WTC11 (cell line): ENCODE results near the gene SUCLA2.

Source experiments
- FOXJ3 ChIP-seq: sonication (generic); formaldehyde crosslinking; IDR thresholded peaks from 2 replicates; pipeline ENCODE4 v1.9.0; 2021; ENCODE audit warnings: missing genetic modification reagents, mild to moderate bottlenecking, borderline replicate concordance
- NFE2L1 ChIP-seq: sonication (generic); formaldehyde crosslinking; IDR thresholded peaks from 2 replicates; pipeline ENCODE4 v1.8.1; 2023; ENCODE audit warnings: missing genetic modification reagents
- NFYB ChIP-seq: sonication (generic); formaldehyde crosslinking; conservative IDR thresholded peaks from 2 replicates; pipeline ENCODE4 v1.8.0; 2022; ENCODE audit warnings: low read depth, missing genetic modification reagents
- PRRX2 ChIP-seq: fragments of 250-450 bp; sonication (Bioruptor Pico); IDR thresholded peaks from 2 replicates; pipeline ENCODE4 v1.8.0; 2021; ENCODE audit warnings: mild to moderate bottlenecking
- SMAD4 ChIP-seq: sonication (generic); formaldehyde crosslinking; IDR thresholded peaks from 2 replicates; pipeline ENCODE4 v1.8.0; 2022; ENCODE audit warnings: mild to moderate bottlenecking, missing genetic modification reagents
- SP1 ChIP-seq: sonication (generic); formaldehyde crosslinking; conservative IDR thresholded peaks from 2 replicates; pipeline ENCODE4 v1.8.1; 2022; ENCODE audit warnings: missing genetic modification reagents
- TCF7 ChIP-seq: sonication (generic); formaldehyde crosslinking; IDR thresholded peaks from 2 replicates; pipeline ENCODE4 v1.8.0; 2022; ENCODE audit warnings: mild to moderate bottlenecking, low read depth, missing genetic modification reagents, moderate library complexity
- TEAD1 ChIP-seq: sonication (generic); formaldehyde crosslinking; IDR thresholded peaks from 2 replicates; pipeline ENCODE4 v1.8.0; 2022; ENCODE audit warnings: mild to moderate bottlenecking, missing genetic modification reagents
- TF ChIP-seq, protein P1 (sequence below): fragments of 200-600 bp; IDR thresholded peaks from 2 replicates; pipeline ENCODE4 v1.8.0; 2022; ENCODE audit warnings: antibody characterized with exemption
- TF ChIP-seq, protein P2 (sequence below): sonication (generic); formaldehyde crosslinking; IDR thresholded peaks from 2 replicates; pipeline ENCODE4 v1.8.0; 2022; ENCODE audit warnings: mild to moderate bottlenecking, missing genetic modification reagents
- TF ChIP-seq, protein P3 (sequence below): sonication (generic); formaldehyde crosslinking; IDR thresholded peaks from 2 replicates; pipeline ENCODE4 v1.8.1; 2023; ENCODE audit warnings: mild to moderate bottlenecking, missing genetic modification reagents
- TF ChIP-seq, protein P4 (sequence below): sonication (generic); formaldehyde crosslinking; IDR thresholded peaks from 2 replicates; pipeline ENCODE4 v1.8.1; 2023; ENCODE audit warnings: mild to moderate bottlenecking, missing genetic modification reagents
- TF ChIP-seq, protein P5 (sequence below): sonication (generic); formaldehyde crosslinking; IDR thresholded peaks from 2 replicates; pipeline ENCODE4 v1.8.0; 2022; ENCODE audit warnings: mild to moderate bottlenecking, missing genetic modification reagents

DNA sequence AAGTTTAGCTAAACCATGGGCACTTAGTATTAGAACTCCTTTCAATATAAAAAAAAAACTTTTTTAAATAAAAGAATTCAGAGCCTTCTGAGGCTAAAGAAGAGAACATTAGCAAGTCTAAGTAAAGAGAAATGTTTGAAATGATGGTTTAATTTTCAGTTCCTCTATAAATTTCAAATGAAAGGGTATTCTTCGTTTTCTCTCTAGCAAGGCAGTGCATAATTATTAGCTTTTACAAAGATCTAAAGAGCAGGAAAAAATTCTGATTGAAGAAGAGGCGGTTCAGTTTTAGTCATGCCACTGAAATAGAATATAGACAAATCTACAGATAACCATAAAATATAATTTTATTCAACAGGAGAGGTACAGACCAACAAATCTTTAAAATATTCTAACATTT, 18.0 kb downstream of the SUCLA2 start:
- TF ChIP-seq PRRX2 (CRISPR knock-in tag) (no peak), FOXJ3 (CRISPR knock-in tag) (no peak), TEAD1 (CRISPR knock-in tag) (no peak), SP1 (no peak), NFE2L1 (CRISPR knock-in tag) (no peak), SMAD4 (no peak), TCF7 (no peak), NFYB (CRISPR knock-in tag) (no peak)
- TF ChIP-seq, protein P1, sequence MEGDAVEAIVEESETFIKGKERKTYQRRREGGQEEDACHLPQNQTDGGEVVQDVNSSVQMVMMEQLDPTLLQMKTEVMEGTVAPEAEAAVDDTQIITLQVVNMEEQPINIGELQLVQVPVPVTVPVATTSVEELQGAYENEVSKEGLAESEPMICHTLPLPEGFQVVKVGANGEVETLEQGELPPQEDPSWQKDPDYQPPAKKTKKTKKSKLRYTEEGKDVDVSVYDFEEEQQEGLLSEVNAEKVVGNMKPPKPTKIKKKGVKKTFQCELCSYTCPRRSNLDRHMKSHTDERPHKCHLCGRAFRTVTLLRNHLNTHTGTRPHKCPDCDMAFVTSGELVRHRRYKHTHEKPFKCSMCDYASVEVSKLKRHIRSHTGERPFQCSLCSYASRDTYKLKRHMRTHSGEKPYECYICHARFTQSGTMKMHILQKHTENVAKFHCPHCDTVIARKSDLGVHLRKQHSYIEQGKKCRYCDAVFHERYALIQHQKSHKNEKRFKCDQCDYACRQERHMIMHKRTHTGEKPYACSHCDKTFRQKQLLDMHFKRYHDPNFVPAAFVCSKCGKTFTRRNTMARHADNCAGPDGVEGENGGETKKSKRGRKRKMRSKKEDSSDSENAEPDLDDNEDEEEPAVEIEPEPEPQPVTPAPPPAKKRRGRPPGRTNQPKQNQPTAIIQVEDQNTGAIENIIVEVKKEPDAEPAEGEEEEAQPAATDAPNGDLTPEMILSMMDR, result no peak
- TF ChIP-seq, protein P2, sequence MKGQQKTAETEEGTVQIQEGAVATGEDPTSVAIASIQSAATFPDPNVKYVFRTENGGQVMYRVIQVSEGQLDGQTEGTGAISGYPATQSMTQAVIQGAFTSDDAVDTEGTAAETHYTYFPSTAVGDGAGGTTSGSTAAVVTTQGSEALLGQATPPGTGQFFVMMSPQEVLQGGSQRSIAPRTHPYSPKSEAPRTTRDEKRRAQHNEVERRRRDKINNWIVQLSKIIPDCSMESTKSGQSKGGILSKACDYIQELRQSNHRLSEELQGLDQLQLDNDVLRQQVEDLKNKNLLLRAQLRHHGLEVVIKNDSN, result no peak
- TF ChIP-seq, protein P3, sequence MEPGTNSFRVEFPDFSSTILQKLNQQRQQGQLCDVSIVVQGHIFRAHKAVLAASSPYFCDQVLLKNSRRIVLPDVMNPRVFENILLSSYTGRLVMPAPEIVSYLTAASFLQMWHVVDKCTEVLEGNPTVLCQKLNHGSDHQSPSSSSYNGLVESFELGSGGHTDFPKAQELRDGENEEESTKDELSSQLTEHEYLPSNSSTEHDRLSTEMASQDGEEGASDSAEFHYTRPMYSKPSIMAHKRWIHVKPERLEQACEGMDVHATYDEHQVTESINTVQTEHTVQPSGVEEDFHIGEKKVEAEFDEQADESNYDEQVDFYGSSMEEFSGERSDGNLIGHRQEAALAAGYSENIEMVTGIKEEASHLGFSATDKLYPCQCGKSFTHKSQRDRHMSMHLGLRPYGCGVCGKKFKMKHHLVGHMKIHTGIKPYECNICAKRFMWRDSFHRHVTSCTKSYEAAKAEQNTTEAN (CRISPR knock-in tag), result no peak
- TF ChIP-seq, protein P4, sequence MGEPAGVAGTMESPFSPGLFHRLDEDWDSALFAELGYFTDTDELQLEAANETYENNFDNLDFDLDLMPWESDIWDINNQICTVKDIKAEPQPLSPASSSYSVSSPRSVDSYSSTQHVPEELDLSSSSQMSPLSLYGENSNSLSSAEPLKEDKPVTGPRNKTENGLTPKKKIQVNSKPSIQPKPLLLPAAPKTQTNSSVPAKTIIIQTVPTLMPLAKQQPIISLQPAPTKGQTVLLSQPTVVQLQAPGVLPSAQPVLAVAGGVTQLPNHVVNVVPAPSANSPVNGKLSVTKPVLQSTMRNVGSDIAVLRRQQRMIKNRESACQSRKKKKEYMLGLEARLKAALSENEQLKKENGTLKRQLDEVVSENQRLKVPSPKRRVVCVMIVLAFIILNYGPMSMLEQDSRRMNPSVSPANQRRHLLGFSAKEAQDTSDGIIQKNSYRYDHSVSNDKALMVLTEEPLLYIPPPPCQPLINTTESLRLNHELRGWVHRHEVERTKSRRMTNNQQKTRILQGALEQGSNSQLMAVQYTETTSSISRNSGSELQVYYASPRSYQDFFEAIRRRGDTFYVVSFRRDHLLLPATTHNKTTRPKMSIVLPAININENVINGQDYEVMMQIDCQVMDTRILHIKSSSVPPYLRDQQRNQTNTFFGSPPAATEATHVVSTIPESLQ (CRISPR knock-in tag), result no peak
- TF ChIP-seq, protein P5, sequence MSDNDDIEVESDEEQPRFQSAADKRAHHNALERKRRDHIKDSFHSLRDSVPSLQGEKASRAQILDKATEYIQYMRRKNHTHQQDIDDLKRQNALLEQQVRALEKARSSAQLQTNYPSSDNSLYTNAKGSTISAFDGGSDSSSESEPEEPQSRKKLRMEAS (CRISPR knock-in tag), result no peak
